GM18907 (cell line): ENCODE data around the gene EXOC7.

Experiments used
- ATAC-seq: cut with Tn5 transposase; IDR thresholded peaks from one replicate; pipeline ENCODE4 v1.9.1; 2021; ENCODE audit warnings: mild to moderate bottlenecking, moderate library complexity; ENCODE audit not compliant: unreplicated experiment

EXOC7 gene

DNA sequence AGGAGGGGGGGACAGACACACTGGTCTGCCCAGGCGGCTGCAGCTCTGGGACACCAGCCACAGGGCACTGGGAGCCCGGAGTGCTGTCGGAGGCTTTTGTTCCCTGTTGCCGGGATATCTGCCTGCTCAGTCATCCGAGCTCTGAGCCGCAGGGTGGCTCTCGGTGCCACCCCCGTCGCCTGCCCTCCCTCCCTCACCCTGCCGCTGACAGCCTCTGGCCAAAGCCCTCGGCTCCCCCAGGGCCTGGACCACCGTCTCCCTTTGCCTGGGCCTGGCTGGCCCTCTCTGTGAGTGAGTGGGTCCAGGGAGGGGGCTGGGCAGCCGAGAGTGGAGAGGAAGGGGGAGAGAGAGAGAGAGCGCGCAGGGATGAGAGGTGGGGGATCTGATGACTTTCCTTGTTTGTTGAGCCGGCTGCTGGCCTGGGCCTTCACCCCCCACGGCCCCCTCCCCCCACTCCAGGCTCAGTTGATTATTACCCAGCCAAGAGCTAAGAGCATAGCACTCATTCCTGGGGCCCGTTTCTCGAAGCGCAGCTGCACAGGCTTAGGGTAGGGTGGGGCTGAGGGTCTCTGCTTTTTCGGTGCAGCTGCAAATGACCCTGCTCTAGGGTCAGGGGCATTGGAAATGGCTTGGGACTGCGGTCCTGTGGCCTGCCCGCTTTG lies 34.8 kb upstream of the EXOC7 start:
- ATAC-seq, result no peak

GRCh38 chr17:76137351-76138233 lies 34.0 kb upstream of the EXOC7 start:
- ATAC-seq, result no peak

DNA sequence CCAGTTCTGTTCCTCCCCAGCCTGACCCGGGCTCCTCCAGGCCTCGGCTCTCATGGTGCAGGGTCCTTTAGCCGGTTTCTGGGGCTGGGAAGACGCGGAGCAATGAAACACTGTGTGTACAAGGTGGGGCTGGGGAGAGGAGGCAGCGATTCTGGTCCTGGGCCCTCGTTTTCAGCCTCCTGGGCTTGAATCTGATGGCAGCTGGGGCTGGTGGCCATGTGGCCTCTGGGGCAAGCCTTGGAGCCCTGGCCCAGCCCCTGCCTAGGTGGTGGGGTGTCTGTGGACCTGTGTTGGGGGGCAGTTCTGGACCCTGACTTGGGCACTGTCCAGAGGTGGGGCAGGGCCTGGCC lies 33.4 kb upstream of the EXOC7 start:
- ATAC-seq, result no peak

GRCh38 chr17:76136276-76137000 lies 32.9 kb upstream of the EXOC7 start:
- no peak for ATAC-seq

DNA sequence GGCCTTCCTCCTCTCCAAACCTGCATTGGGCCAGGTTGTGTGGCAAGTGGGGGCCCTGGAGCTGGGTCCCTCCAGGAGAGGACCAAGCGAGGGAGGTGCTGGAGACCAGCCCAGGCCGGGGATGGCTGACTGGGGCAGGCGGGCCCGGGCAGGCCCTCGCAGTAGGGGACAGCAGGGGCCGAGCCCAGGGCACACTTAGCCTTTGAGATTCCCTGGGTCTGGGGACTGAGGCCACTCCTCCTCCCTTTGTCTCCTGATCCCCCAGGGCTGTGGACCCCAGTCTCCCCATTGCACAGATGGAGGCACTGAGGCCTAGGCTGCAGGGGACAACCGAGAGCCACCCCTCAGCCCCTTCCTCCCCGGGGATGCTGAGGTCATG lies 32.2 kb upstream of the EXOC7 start:
- no peak for ATAC-seq

GRCh38 chr17:76134911-76135809 lies 31.6 kb upstream of the EXOC7 start:
- no peak for ATAC-seq

DNA sequence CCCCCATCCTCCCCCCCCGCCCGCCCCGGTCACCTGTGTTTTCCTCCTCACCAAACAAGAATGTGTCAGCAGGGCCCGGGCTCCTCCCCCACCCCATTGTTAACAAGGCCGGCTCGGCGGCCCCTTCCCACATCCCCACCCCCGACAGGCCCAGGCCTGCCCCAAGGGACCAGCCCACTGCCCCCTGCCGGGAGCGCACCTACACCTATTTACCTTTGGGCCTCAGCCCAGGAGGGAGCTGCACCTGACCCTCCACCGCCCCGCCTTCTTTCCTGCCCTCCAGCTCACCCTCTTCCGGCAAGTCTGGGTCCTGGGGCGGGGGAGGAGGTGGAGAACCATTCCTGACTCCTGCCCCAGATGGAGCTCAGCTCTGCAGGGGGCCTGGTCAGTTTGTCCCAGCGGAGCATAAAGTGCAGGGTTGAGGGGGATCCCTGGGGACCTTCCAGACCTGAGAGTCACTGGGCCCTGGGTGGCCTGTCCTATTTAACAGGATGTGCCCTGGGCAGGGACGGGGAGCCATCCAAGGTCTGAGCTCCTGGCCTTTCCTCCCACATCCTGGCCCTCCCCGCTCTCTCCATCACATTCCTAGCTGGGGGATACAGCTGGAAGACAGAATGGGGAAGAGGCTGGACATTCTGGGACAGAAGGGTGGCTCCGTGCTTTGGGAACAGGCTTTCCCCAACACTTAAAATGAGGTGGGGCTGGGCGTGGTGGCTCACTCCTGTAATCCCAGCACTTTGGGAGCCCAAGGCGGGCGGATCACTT lies 29.2 kb upstream of the EXOC7 start:
- no peak for ATAC-seq

GRCh38 chr17:76131692-76132573 lies 28.3 kb upstream of the EXOC7 start:
- ATAC-seq, result no peak

GRCh38 chr17:76131051-76131691 lies 27.6 kb upstream of the EXOC7 start:
- ATAC-seq, result no peak

DNA sequence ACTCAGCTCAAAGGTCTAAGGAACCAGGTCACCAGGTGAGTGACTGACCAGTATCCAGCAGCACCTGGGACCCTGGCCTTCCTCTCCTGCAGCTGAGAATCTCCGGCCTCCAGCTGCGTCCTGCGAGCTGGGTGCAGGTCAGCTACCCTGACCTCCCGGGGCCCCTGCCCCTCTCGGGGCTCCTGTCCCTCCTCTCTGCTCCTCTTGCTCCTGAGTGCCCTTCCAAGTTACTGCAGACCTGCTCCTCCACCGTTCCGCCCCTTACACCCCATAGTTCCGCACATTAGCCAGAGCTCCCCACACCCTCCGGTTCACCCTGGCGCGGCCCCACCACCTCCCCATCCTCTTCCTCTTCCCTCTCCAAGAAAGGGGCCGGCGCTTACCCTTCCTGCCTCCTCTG lies 26.9 kb upstream of the EXOC7 start:
- ATAC-seq, result no peak

DNA sequence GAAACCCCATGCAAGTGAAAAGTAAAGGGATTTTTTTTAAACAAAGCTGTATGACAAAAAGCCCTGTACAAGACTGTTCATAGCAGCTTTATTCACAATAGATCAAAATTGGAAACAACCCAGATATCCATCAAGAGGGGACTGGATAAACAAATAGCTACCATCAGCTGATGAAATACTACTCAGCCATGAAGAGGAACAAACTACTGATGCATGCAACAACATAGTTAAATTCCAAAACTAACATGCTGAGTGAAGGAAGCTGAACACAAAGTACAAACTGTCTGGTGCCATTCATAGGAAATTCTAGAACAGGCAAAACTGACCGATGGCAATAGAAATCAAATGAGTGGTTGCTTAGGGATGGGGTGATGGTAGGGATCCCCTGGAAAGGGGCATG lies 22.3 kb upstream of the EXOC7 start:
- no peak for ATAC-seq

GRCh38 chr17:76125391-76125675 lies 21.7 kb upstream of the EXOC7 start:
- no peak for ATAC-seq

DNA sequence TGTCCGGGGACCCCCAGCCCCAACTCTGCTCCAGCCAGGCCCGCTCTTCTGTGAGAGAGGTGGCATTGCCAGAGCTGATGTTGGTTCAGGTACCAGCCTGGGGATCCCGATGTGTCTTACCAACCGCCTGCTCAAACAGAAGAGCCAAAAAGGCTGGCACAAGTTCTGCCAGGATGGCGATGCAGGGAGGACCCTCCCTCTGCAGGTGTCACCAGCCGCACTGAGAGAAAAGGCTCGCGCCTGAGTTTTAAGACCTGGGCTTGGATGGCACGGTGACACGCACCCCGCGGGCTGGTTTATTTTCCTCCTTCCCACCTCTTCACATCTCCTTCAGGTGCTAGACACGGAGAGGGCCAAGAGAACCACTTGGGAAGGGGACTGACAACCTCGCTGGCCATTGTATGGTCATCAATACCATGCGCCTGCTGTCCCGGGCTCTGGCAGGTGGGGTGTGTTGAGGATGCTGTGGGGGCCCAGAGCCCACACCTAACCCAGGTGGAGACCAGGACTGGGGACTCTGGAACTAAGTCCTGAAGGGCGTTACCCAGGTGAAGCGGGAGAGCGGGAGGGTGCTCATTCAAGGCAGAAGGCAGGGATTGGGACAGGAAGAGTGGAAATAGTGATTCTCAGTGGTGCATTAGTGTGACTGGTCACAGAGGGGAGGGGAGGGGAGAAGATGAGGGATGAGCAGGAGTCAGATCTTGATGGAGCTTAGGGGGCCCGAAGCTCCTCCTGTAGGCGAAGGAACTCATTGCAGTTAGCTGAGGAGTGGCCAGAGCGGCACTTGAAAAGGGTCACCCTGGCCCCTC lies 21.2 kb upstream of the EXOC7 start:
- ATAC-seq, result no peak

GRCh38 chr17:76123749-76124581 lies 20.4 kb upstream of the EXOC7 start:
- ATAC-seq, result no peak

GRCh38 chr17:76123191-76123499 lies 19.6 kb upstream of the EXOC7 start:
- ATAC-seq, result no peak

DNA sequence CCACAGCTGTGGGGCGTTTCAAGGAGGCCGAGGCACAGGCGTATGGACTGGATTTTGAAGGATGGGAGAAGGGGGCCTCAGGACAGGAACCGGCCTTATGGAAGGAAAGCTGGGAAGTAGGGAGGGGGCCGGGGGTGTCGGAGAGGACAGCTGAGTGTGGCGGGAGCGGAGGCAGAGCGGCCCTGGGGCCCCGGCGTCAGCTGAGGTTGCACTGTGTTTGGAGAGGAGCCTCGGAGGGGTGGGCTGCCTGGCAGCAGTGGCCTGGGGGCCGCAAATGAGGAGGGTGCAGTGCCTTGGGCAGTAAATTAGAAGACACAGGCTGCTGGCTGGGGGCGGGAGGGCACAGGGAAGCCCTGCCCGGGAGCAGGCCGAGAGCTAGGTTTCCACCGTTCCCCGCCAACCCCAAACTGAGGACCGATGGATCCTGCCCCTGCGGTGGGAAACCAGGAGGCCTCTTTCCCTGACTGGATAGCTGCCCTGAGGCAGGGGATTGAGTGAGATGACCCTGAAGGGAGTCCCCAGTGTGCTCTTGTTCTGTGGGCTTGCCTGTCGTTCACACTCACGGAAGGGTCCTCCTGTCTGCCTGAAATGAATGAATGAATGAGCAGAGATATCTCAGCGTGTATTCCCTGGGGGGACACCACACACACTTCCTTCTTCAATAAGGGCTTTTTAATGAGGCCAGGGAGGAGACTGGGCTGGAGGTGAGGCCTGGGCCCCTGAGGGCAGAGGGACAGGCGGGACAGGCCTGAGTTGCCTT lies 19.0 kb upstream of the EXOC7 start:
- no peak for ATAC-seq
